CD4-positive, alpha-beta T cell treated with Interleukin-10 for 1 hour (primary cell): ENCODE data around the gene FCGBP.

Experiments
- DNase-seq: peaks from one replicate; pipeline ENCODE4 v3.0.0-alpha.2; 2020

FCGBP gene

DNA sequence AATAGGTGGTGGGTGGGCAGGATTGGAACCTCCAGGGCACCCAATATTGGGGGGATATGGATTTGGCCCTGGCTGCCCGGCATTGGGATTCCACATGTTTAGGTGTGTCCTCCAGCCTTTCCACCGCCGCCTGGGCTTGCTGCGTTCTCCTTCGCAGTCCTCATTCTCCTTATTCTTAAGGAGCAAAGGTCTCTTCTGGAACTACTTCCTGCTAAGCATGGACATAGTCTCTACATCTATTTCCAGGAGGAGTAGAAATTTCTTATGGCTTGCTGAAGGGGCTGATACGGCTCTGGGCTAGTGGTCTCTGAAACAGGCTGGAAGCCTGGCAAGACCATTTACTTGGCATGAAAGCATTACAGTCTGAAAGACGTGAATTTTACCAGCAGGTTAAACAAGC is 9.2 kb upstream of the FCGBP start:
- DNase-seq: no peak

DNA sequence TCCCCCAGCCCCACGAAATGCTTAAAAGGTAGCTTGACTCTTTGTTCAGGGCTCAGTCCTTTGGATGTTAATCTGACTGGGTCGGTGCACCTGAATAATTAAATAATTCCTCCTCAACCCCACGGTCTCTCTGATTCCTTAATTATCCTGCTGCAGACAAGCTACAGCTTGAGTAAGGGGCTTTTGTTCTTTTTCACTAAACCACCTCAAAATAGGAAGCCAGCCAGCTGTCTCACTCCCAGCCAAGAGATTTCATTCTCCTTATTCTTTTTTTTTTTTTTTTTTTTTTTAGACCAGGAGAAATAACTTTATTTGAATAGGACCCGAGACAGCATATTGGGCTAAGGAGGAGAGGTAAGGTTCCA is 7.9 kb upstream of the FCGBP start:
- no peak for DNase-seq

DNA sequence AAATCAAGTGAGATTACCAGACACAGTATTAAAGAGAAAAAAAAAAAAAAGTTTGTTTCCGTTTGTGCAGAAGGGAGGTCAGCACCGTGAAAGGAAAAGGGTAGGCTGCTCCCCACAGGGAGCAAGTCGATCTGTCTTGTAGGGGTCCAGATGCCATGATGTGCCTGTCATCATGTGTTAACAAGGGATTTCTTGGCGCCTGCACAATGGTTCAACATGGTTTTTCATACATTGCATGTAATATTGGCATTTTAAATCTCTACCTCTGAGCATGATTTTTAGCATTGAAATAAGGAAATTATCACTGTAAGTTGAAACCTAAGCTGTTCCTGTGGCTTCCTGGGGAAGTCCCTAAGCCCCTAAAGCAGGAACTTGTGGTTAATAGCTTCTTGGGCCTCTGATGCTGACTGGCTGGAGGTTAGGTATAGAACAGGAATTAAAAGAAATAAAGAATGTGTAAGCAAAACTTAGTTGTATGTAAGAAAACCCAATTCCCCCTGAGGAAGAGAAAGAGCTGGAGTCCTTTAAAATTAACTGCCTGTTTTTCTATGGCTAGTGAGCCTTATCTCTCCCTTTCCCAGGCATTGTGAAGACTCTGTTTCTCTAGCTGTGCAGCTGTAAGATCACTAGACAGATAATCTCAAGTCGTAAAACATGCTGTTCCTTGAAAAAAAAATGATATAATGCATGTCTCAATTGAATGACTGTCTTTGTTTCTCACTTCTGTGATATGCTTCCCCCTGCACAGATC is 7.4 kb upstream of the FCGBP start:
- peak; percentile 84 for DNase-seq

DNA sequence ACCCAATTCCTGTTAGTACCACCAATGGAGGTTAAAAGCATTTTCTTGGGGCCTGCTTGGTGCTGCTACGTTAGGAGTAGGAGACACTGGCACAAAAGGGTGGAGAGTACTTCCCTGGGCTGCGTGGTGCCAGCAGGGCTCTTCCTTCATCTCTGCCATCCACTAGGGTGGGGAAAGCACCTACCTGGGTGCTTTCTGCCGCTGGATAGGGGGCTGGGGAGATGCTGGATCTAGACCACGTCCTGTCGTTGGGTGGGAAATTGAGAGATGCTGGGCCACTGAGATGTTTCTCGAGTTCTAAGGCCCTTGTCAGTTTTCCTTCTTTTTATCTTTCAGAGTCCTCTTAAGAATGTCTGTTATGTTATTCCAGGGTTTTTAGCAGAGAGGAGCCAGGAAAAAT is 6.7 kb upstream of the FCGBP start:
- DNase-seq: peak; percentile 41

DNA sequence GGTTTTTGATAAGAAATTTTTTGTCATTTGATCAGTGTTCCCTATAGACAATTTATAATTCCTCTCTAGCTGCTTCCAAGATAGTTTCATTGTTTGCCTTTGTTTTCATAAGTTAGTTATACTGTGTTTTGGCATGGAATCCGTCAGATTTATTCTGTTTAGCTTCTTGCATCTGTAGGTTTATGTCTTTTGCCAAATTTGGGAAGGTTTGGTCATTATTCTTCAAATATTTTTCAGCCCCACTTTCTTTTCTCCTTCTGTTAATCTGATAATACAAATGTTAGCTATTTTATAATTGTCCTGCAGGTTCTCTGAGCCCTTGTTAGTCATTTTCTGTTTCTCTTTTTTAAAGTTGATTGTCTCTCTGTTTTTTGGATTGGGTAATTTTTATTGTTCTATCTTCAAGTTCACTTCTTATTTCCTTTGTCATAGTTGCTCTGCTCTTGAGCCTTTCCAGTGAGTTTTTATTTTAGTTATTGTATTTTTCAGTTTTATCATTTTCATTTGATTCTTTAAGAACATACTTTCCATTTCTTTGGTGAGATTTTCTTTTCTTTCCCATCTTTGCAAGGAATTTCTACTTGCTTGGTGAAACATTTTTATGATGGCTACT is 5.9 kb upstream of the FCGBP start:
- DNase-seq: no peak

DNA sequence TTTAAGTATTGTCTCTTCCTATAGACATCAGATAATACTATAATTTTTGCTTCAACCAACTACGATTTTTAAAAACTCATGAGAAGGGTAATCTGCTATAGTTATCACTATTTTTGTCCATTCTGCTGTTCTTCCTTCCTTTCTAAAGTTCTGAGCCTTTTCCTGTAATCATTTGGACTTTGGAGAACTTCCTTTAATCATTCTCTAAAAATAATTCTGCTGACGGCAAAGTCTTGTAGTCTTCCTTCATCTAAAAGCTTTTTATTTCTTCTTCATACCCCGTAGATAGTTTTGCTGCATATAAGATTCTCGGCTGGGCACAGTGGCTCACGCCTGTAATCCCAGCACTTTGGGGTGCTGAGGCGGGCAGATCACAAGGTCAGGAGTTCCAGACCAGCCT is 5.1 kb upstream of the FCGBP start:
- DNase-seq: no peak

DNA sequence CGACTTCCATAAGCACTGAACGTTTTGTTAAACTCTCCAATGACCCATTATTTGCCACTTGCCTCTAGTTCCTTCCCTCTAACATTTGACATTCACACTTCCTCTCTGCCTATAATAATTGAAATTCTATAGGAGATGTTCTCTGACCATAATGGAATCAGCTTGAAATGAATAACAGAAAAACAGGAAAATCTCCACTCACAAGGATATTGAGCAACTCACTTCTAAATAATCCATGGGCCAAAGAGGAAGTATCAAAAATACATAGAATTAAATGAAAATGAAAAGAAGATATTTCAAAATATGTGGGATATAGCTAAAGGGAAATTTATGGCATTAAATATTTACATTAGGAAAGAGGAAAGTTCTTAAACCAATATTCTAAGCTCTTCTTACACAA is 3.4 kb upstream of the FCGBP start:
- no peak for DNase-seq

DNA sequence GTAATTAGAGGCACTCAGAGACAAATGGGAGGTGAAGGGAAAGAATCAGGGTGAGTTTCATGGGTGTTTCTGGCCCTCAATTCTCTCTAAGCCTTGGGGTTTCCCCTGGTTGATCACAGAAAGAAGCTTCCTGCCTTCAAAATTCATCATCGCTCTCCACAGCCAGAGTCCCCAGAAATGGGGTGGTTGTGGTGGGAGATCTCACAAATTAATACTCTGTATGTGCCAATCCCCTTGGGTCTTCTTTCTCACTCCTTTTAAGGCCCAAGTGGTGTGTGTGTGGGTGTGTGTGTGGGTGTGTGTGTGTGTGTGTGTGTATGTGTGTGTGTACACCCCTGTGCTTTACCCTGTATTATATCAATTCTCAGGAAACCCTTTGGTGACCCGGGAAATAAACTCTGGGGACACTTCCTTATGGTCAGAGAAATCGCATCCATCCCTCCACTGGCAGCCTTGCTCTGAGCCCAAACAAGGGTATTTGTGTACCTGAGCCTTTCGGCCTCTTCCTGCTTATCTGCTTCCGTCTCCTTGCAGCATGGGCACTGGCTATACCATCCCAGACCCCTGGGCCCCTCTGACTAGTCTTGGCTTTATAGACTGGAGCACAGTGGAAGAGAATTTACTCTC is 2.8 kb upstream of the FCGBP start:
- peak; percentile 67 for DNase-seq

DNA sequence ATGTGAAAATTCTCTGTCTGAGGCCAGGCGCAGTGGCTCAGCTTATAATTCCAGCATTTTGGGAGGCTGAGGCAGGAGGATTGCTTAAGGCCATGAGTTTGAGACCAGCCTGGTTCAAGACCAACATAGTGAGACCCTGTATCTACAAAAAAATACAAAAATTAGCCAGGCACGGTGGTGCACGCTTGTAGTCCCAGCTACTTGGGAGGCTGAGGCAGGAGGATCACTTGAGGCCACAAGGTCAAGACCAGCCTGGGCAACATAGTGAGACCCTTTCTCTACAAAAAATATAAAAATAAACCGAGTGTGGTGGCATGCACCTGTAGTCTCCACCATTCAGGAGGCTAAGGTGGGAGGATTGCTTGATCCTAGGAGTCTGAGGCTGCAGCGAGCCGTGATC is 2.2 kb upstream of the FCGBP start:
- DNase-seq: no peak

DNA sequence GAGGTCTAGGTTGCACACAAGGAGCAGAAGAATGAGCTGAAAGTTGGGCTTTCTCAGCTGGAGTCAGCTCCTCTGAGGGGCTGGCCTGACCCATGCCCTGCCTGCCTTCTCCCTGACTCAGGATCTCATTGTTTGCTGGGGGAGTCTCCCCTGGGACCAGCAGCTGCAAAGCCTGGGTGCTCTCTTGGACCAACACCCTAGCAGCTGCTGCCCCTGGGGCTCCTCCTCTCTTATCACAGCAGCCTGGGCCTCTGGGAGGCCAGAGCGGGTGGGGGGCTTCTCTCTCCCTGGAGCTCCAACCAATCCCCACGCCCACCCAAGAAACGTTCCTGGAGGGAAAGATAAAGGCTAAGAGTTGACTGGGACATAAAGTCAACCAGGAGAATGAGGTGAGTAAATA is 1.6 kb upstream of the FCGBP start:
- no peak for DNase-seq

DNA sequence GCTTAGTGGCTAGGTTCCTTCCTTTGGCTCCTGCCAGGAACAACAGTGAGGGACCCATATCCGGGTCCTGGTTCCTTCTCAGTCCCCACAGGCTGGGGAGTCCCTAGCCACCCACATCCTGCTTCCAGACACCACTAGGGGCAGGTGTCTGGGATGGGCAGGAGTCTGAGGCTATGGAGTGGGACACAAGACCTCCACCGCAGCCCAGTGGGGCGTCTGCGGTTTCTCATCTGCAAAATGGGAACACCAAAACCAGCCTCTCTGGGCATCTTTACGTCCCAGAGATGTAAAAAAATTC is 879 bp upstream of the FCGBP start:
- no peak for DNase-seq

DNA sequence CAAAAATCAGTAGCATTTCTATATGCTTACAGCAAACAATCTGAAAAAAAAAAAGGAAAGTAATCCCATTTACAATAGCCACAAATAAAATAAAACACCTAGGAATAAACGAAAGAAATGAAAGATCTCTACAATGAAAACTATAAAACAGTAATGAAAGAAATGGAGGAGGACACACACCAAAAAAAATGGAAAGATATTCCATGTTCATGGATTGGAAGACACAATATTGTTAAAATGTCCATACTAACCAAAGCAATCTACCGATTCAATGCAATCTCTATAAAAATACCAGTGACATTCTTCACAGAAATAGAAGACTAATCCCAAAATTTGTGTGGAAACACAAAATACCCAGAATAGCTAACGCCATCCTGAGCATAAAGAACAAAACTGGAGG is 4.7 kb downstream of the FCGBP start:
- no peak for DNase-seq

DNA sequence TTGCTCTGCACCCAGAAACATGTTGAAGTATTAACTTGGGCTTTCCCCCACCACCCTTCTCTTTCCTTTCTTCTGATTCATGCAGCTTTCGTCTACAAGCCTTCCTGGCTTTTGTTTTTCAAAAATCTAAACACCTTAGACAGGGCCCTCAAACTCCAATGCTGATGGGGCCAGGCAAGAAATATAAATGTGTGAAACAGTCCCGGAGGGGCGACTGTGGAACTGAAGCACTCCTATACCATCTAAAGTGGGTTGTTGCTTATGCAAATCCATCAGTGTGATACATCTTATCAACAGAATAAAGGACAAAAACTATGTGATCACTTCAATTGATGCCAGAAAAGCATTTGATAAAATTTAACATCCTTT is 6.1 kb downstream of the FCGBP start:
- no peak for DNase-seq

DNA sequence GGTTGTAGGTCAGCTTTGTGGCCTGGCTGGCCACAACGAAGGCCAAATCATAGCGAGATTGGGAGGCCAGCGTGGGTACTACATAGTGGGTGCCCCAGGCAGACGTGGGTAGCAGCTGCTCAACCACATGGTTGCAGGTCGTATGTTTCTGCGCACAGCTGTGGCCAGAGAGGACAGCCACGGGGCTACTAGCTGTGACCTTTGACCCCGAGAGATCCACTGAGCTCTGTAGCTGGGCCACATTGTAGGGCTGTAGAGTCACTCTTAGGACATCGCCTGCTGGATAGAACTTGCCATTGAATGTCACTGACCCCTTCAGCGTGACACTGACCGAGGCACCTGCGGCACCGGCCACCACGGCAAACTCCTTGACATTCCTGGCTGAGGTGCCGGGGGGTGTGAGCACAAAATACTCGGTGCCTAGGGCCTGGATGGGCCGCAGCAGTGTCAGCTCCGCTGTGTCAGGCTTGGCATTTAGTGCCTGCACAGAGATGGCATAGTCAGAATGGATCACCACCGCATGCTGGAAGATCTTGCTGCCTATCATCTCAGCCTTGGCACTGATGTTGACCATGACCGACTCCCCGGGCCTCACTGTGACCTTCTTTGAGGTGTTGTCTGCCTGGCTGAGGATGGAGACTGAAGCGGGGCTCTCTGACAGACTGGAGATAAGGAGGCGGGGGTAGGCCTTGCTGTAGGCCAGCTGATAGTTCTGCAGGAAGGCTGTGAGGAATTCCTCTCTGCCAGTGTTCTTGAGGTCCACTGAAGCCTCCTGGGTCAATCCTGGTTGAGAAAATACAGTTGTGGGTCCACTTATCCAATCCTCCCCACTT is 6.7 kb downstream of the FCGBP start:
- no peak for DNase-seq

DNA sequence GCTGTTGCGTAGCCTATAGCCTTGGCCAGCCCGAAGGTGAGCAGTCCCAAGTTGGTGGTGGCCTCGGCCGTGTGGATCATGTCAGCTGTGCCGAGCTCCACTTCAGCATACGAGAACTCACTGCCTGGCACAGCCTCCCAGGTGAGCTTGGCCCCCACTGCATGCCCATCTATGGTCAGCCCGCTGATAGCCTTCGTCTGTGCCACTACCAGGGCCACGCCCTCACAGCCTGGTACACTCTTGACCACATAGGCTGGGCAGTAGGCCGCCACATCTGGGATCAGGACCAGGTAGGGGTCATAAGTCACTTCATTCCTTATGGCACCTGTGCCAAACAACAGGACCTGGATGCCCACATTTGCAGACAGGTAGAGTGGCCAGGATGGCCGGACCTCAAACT is 7.4 kb downstream of the FCGBP start:
- no peak for DNase-seq

DNA sequence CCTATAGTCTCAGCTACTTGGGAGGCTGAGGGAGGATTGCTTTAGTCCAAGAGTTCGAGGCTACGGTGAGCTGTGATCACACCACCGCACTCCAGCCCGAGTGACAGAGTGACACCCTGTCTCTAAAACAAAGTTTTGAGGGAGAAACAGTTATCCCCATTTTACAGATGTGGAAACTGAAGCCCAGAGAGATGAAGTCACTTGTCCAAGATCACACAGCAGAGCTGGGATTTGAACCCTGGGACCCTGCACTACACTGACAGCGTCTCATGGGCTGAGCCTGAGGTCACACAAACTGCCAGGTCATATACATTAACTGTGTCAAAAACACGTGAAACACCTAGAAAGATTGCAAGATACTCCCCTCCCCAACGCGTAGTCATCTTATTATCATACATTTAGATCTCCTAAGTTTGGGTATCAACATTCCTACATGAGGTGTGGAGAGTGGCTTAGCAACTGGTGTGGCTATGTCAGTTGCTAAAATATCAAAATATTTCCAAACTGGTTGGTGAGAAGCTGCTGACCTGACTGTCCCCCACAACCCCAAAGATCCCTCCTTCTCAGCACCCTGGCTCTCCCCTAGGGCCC is 8.2 kb downstream of the FCGBP start:
- no peak for DNase-seq

DNA sequence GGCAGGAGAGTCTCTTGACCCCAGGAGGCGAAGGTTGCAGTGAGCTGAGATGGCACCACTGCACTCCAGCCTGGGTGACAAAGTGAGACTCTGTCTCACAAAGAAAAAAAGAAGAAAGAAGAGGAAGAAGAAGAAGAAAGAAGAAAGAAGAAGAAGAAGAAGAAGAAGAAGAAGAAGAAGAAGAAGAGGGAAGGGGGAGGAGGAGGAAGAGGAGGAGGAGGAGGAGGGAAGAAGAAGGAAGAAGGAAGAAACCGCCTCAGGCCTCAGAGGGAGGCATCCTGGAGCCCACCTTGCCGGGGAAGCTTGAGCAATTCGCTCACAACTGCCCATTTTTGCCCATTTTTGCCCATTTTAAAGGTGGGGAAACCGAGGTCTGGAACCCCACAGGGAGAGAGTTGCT is 9.5 kb downstream of the FCGBP start:
- DNase-seq: no peak

DNA sequence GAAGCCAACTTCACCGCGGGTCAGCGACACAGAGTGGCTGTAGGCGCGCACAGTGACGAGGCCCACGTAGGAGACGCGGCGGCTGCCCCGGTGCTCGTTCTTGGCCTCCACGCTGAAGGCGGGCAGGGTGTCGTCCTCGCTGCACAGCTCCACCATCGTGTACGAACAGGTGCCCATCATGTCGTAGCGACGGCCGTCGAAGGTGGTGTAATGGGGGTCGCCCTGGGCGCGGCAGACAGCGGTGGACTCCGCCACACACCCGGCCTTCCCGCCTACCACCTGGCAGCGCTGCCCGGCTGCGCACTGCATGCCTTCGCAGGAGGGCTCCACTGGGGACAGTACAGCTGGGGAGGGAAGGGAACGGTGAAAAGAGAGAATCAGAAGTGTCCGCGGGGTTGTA is 10.0 kb downstream of the FCGBP start:
- no peak for DNase-seq

DNA sequence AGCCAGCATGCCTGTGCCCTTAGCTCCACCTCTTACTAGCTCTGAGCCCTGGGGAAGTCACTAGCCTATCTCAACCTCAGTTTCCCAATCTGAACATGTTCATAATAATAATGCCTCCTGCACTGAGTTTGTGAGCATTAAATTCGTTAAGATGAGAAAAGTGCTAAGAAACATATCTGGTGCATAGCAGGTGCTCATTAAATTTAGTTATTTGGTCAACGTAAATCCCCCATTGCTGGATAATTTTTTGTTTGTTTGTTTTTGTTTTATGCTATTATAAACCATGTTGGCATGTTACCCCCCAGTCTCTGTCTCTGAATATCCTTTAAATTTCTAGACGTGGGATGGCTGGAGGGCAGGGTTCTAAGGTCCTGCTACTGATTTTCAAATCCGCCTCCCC is 10.6 kb downstream of the FCGBP start:
- no peak for DNase-seq

DNA sequence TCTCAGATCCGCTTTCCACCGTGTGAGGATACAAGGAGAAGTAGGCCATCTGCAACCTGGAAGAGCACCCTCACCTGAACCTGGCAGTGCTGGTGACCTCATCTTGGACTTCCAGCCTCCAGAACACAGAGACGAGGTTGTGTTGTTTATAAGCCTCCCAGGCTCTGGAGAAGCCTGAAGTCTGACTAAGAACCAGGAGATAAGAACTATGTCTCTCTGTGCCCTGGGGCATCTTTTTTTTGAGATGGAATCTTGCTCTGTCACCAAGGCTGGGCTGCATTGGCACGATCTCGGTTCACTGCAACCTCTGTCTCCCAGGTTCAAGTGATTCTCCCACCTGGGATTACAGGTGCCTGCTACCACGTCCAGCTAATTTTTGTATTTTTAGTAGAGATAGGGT is 14.5 kb downstream of the FCGBP start:
- DNase-seq: no peak

DNA sequence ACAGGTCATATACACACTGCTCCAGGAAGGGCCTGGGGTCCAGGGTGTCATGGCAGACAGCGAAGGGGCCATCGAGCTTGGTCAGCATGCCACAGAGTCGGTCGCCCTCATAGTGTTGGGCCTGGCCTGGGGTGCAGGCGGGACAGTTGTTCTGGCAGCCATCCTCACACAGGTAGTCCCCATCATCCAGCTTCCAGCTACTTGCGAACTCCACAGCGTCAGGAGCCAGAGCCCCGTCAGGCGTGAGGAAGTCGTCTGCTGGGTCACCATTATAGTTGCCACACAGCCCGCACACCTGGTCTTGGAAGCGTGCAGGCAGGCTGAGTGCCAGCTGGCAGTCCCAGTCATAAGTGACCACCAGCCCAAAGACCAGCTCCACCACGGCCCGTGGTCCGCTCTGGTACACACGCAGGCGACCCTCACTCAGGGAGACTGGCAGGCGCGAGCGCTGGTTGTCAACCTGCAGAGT is 16.2 kb downstream of the FCGBP start:
- no peak for DNase-seq

DNA sequence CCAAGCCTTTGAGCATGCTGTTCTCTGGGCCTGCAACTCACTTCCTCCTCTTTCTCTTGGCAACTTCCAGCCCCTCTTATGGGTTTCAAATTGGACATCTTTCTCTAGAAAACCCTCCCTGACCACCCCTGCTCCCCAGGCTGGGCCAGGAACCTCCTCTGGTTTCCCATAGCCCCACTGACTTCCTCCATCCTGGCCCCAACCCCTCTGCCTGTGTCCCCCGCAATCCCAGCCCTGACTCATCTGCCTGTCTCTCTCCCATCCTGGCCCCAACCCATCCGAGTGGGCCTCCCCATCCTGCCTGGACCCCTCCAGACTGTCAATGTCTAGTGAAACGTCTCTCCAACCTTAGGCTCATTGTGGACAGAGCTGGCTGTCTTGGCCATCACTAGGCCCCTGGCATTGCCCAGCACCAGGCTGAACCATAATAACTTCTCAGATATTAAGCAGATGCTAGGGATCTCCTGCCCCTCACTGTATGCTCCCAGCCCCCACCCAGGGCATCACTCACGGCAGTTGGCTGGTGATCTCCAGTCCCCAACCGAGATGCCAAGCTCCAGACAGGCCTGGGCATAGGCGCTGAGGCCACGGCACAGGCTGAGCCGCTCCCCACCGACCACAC is 16.8 kb downstream of the FCGBP start:
- DNase-seq: no peak

DNA sequence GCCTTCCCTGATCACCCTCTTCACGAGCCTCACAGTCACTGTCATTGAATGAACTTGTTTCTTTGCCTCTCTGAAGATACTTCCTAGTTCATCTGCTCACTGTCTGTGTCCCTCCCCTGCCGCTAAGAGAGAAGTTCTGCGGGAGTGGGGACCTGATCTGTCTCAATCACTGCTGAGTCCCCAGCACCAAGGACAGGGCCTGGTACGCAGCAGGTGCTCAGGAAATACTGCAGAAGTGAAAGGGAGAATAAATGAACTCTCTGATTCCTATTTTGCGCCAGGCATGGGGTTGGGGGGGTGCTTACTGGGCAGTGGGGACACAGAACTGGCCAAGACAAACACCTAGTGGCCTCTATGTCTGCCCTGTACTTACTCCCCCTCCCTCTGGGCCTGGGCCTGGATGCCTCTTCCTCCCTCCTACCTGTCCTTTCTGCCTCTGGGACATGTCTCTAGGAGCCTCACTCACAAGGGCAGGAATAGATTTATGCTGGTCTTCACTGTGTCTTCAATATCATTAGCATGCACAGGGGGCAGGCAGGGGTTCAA is 17.5 kb downstream of the FCGBP start:
- DNase-seq: no peak
